ENCODE results near the gene TIA1. TPM values are rescaled to one million over a fixed set of nuclear protein-coding genes. Genes with fewer than 3 reads are reported as not detected.

TIA1 gene
- total and polyA plus RNA-seq, 7 experiments from 2014 or later, result 39.3 to 244 (median 95.3) TPM

- Histone ChIP-seq H3K36me3 (ENCODE audit: control insufficient read depth in 2 of 3, insufficient read depth in 3 of 3, low read length in 3 of 3) (no peaks in the 10 kb centered on the region), H3K27ac (ENCODE audit: low read depth, low read length) (no peak overlapping the region), H3K27me3 (ENCODE audit: control insufficient read depth in 2 of 2, insufficient read depth in 2 of 2, low read length in 2 of 2) (no peaks in the 10 kb centered on the region), H3K4me1 (ENCODE audit: control insufficient read depth in 2 of 2, insufficient read depth in 2 of 2, low read length in 2 of 2) (no peaks in the 10 kb centered on the region), H3K9me3 (ENCODE audit: control insufficient read depth in 2 of 3, low read length in 3 of 3) (no peaks in the 10 kb centered on the region), H3K4me3 (ENCODE audit: low read length) (no peak overlapping the region)
- Mint-ChIP-seq H3K9me3 (peaks cover 0 to 2% (median 0%) of the 10 kb centered on the region in 11 donors), H3K27me3 (peaks cover 0 to 4% (median 0%) of the 10 kb centered on the region in 5 donors), H3K27ac (no peak overlapping the region), H3K4me3 (no peak overlapping the region), H3K4me1 (no peaks in the 10 kb centered on the region), H3K36me3 (peaks cover 0 to 3% (median 0%) of the 10 kb centered on the region in 5 donors)
- ChIA-PET POLR2A (interaction anchor here (1.7 to 2.2 kb wide), 2 partner anchors 10 to 12 kb away, joined by 5 to 11 read pairs; partner anchors contain the start of gene C2orf42), CTCF (interaction anchor here (0.7 kb wide), 1 partner anchor 507 kb away, joined by 3 read pairs; no protein-coding TSS in a partner anchor)
- intact Hi-C loops (cut with micrococcal nuclease), result no loop called here
- ATAC-seq (no peak), DNase-seq (no peak)
These were observed 47.1 kb downstream of the TIA1 start for GRCh38 chr2:70201225-70201768.

- Histone ChIP-seq H3K9me3 (ENCODE audit: control insufficient read depth in 2 of 3, low read length in 3 of 3) (no peaks in the 10 kb centered on the region), H3K4me3 (ENCODE audit: low read length) (no peak overlapping the region), H3K36me3 (ENCODE audit: control insufficient read depth in 2 of 3, insufficient read depth in 3 of 3, low read length in 3 of 3) (no peaks in the 10 kb centered on the region), H3K4me1 (ENCODE audit: control insufficient read depth in 2 of 2, insufficient read depth in 2 of 2, low read length in 2 of 2) (no peaks in the 10 kb centered on the region), H3K27ac (ENCODE audit: low read depth, low read length) (no peak overlapping the region), H3K27me3 (ENCODE audit: control insufficient read depth in 2 of 2, insufficient read depth in 2 of 2, low read length in 2 of 2) (no peaks in the 10 kb centered on the region)
- Mint-ChIP-seq H3K27ac (no peak overlapping the region), H3K4me3 (no peak overlapping the region), H3K9me3 (peaks cover 0 to 2% (median 0%) of the 10 kb centered on the region in 11 donors), H3K4me1 (no peaks in the 10 kb centered on the region), H3K27me3 (peaks cover 0 to 4% (median 0%) of the 10 kb centered on the region in 5 donors), H3K36me3 (peaks cover 0 to 3% (median 0%) of the 10 kb centered on the region in 5 donors)
- intact Hi-C loops (cut with micrococcal nuclease), result no loop called here
- CTCF ChIA-PET, result no interaction called here
- ATAC-seq (no peak), DNase-seq (no peak)
- POLR2A ChIA-PET, result interaction anchor here (0.5 to 2.2 kb wide), 2 partner anchors 8 to 9 kb away, joined by 3 to 11 read pairs; partner anchors contain the start of gene C2orf42
These were observed 49.0 kb downstream of the TIA1 start for GRCh38 chr2:70199320-70199864.

GRCh38 chr2:70192516-70192915, 55.9 kb downstream of the TIA1 start:
- CTCF ChIA-PET, result interaction anchor here (0.6 kb wide), 1 partner anchor 755 kb away, joined by 3 read pairs; the partner anchor contains the start of gene NFU1
- Histone ChIP-seq H3K36me3 (ENCODE audit: control insufficient read depth in 2 of 3, insufficient read depth in 3 of 3, low read length in 3 of 3) (no peaks in the 10 kb centered on the region), H3K9me3 (ENCODE audit: control insufficient read depth in 2 of 3, low read length in 3 of 3) (no peaks in the 10 kb centered on the region), H3K4me3 (ENCODE audit: low read length) (no peak overlapping the region), H3K4me1 (ENCODE audit: control insufficient read depth in 2 of 2, insufficient read depth in 2 of 2, low read length in 2 of 2) (peaks cover 0 to 8% of the 10 kb centered on the region in 2 donors), H3K27me3 (ENCODE audit: control insufficient read depth in 2 of 2, insufficient read depth in 2 of 2, low read length in 2 of 2) (no peaks in the 10 kb centered on the region), H3K27ac (ENCODE audit: low read depth, low read length) (no peak overlapping the region)
- intact Hi-C loops (cut with micrococcal nuclease), result loop anchor here (5.0 kb wide), 2 partner anchors 120 to 755 kb away; partner anchors contain the start of gene NFU1 (in 1 of the 2)
- peaks cover 7 to 24% (median 21%) of the 10 kb centered on the region in 7 donors for H3K4me1 Mint-ChIP-seq
- ATAC-seq (no peak), DNase-seq (no peak)
- H3K9me3 Mint-ChIP-seq, result peaks cover 0 to 4% (median 0%) of the 10 kb centered on the region in 11 donors
- H3K4me3 Mint-ChIP-seq, result no peak overlapping the region
- POLR2A ChIA-PET, result interaction anchor here (0.6 to 2.6 kb wide), 4 partner anchors 49 to 279 kb away, joined by 3 to 47 read pairs (median 13); partner anchors contain the start of genes MXD1 and SNRPG
- H3K27ac Mint-ChIP-seq, result peak overlapping the region in 1 of 9 donors; percentile 22
- peaks cover 0 to 4% (median 0%) of the 10 kb centered on the region in 5 donors for H3K27me3 Mint-ChIP-seq
- H3K36me3 Mint-ChIP-seq, result peaks cover 0 to 6% (median 0%) of the 10 kb centered on the region in 5 donors

- peaks cover 0 to 8% of the 10 kb centered on the region in 2 donors for H3K4me1 ChIP-seq (ENCODE audit: control insufficient read depth in 2 of 2, insufficient read depth in 2 of 2, low read length in 2 of 2)
- no peaks in the 10 kb centered on the region for H3K9me3 ChIP-seq (ENCODE audit: control insufficient read depth in 2 of 3, low read length in 3 of 3)
- peak overlapping the region; percentile 72 for H3K4me3 ChIP-seq (ENCODE audit: low read length)
- Mint-ChIP-seq H3K27ac (peak overlapping the region; percentile 94 to 100 (median 99)), H3K9me3 (peaks cover 0 to 4% (median 0%) of the 10 kb centered on the region in 11 donors), H3K4me3 (peak overlapping the region; percentile 86 to 97 (median 93)), H3K36me3 (peaks cover 0 to 6% (median 0%) of the 10 kb centered on the region in 5 donors), H3K4me1 (peaks cover 7 to 24% (median 21%) of the 10 kb centered on the region in 7 donors), H3K27me3 (peaks cover 0 to 4% (median 0%) of the 10 kb centered on the region in 5 donors)
- intact Hi-C loops (cut with micrococcal nuclease), result loop anchor here (1.0 to 5.0 kb wide), 8 partner anchors 68 to 940 kb away; partner anchors contain the start of genes NFU1 (in 2 of the 2), MCEE (in 1 of the 2), MPHOSPH10 (in 1 of the 2) and PCYOX1 (in 1 of the 2)
- ChIA-PET POLR2A (interaction anchor here (0.5 to 2.6 kb wide), 39 partner anchors 9 to 877 kb away, joined by 3 to 47 read pairs (median 5); partner anchors contain the start of genes FAM136A, MXD1, NAGK and NFU1), CTCF (interaction anchor here (0.7 to 1.7 kb wide), 8 partner anchors 20 to 279 kb away, joined by 3 to 6 read pairs (median 4); no protein-coding TSS in a partner anchor)
- ATAC-seq (no peak), DNase-seq (no peak)
- H3K27ac ChIP-seq (ENCODE audit: low read depth, low read length), result peak overlapping the region; percentile 93
- no peaks in the 10 kb centered on the region for H3K27me3 ChIP-seq (ENCODE audit: control insufficient read depth in 2 of 2, insufficient read depth in 2 of 2, low read length in 2 of 2)
- H3K36me3 ChIP-seq (ENCODE audit: control insufficient read depth in 2 of 3, insufficient read depth in 3 of 3, low read length in 3 of 3), result no peaks in the 10 kb centered on the region
These were observed 57.1 kb downstream of the TIA1 start for GRCh38 chr2:70191244-70191735.

GRCh38 chr2:70190418-70191243, 57.8 kb downstream of the TIA1 start, which contains the start of gene C2orf42:
Gene C2orf42 (minus strand): TSS chr2:70191019. CDS start chr2:70181985, 9,034 bp downstream.
- CTCF ChIA-PET, result interaction anchor here (0.7 to 1.7 kb wide), 8 partner anchors 20 to 279 kb away, joined by 3 to 6 read pairs (median 4); no protein-coding TSS in a partner anchor
- H3K4me3 ChIP-seq (ENCODE audit: low read length), result peak within 1 kb of the TSS; percentile 72
- peaks cover 0 to 2% (median 0%) of the 10 kb centered on the region in 5 donors for H3K27me3 Mint-ChIP-seq
- H3K27ac ChIP-seq (ENCODE audit: low read depth, low read length), result peak within 1 kb of the TSS; percentile 93
- POLR2A ChIA-PET, result interaction anchor here (0.5 to 2.6 kb wide), 41 partner anchors 8 to 878 kb away, joined by 3 to 47 read pairs (median 5); partner anchors contain the start of genes FAM136A, MXD1, NAGK and NFU1
- H3K27ac Mint-ChIP-seq, result peak within 1 kb of the TSS; percentile 94 to 100 (median 99)
- H3K27me3 ChIP-seq (ENCODE audit: control insufficient read depth in 2 of 2, insufficient read depth in 2 of 2, low read length in 2 of 2), result no peaks in the 10 kb centered on the region
- DNase-seq, result peak; percentile 87 to 97 (median 96)
- H3K4me1 Mint-ChIP-seq, result peaks cover 7 to 24% (median 21%) of the 10 kb centered on the region in 7 donors
- no peaks in the 10 kb centered on the region for H3K36me3 ChIP-seq (ENCODE audit: control insufficient read depth in 2 of 3, insufficient read depth in 3 of 3, low read length in 3 of 3)
- H3K36me3 Mint-ChIP-seq, result peaks cover 0 to 6% (median 0%) of the 10 kb centered on the region in 5 donors
- H3K4me1 ChIP-seq (ENCODE audit: control insufficient read depth in 2 of 2, insufficient read depth in 2 of 2, low read length in 2 of 2), result peaks cover 0 to 8% of the 10 kb centered on the region in 2 donors
- peak; percentile 94 for ATAC-seq
- H3K4me3 Mint-ChIP-seq, result peak within 1 kb of the TSS; percentile 86 to 97 (median 93)
- H3K9me3 ChIP-seq (ENCODE audit: control insufficient read depth in 2 of 3, low read length in 3 of 3), result no peaks in the 10 kb centered on the region
- intact Hi-C loops (cut with micrococcal nuclease), result loop anchor here (1.0 to 5.0 kb wide), 16 partner anchors 47 to 940 kb away; partner anchors contain the start of genes GMCL1 (in 2 of the 2), NFU1 (in 2 of the 2), SNRPG (in 2 of the 2) and TIA1 (in 2 of the 2)
- H3K9me3 Mint-ChIP-seq, result peaks cover 0 to 4% (median 0%) of the 10 kb centered on the region in 11 donors

All from naive thymus-derived CD4-positive, alpha-beta T cell (primary cell).